ENCODE measurements around the gene PREX1.
"Not testable (repeated sequence)": the region's sequence is repeated elsewhere in the genome, so short reads cannot be mapped to it uniquely, and the experiment has no call there.

Gene PREX1

GRCh38 chr20:48812600-48813445, 15.0 kb downstream of the PREX1 start:
- DNase-seq, result no peak

DNA sequence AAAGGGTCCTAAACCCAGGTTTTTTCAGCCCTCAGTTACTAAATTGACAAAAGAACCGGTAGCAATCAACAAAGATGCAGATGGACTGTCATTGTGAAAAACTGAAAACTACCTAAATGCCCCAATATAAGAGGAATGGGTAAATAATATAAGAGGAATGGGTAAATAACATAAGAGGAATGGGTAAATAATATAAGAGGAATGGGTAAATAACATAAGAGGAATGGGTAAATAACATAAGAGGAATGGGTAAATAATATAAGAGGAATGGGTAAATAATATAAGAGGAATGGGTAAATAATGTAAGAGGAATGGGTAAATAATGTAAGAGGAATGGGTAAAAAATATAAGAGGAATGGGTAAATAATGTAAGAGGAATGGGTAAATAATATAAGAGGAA, 15.7 kb downstream of the PREX1 start:
- not testable (repeated sequence) for DNase-seq

- DNase-seq, result no peak
Observed at GRCh38 chr20:48809673-48810072, 18.1 kb downstream of the PREX1 start.

DNA sequence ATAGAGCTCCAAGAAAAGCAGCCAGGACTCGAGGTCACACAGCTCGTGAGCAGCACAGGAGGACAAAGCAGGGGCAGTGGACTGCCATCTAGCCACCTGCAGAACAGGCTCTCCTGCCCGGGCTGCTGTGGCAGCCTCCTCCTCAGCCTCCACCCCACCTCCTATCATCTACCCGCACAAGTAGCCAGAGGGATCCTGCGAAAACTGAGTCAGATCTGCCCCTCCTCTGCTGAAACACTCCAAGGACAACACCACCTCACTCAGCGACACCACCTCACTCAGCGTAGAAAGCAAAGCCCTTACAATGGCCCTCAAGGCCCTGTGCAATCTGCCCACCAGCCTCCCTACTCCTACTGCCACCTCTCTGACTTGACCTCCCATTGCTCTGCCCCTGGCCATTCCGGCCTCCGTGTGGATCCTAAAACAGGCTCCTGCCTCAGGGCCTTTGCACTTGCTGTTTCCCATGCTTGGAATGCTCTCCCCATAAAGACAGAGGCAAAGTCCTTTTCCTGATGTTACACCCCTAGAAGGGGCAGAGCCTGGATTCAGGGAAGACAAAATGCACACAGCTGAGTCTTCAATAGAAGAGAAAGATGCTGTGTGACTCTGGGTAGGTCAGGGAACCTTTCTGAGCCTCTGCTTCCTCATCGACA, 19.3 kb downstream of the PREX1 start:
- DNase-seq, result no peak

GRCh38 chr20:48807586-48808381, 20.0 kb downstream of the PREX1 start:
- no peak for DNase-seq

DNA sequence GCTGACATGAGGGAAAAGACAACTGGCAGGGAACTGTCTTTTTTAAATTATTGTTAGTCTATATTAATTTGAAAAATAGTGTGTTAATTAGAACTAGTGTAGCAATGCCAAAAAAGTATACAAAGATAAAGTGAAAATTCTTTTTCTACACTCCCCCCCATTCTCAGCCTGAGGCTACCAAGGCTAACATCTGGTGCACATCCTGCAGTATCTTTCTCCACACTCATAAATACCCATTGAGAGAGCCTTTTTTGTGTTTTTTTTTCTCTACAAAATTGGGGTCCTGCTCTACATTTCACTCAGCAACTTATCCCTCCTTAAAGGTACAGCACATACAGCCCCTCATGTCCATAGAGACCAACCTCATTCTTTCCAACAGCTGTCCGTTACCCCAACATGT, 20.7 kb downstream of the PREX1 start:
- no peak for DNase-seq

GRCh38 chr20:48805716-48806115, 22.1 kb downstream of the PREX1 start:
- no peak for DNase-seq

DNA sequence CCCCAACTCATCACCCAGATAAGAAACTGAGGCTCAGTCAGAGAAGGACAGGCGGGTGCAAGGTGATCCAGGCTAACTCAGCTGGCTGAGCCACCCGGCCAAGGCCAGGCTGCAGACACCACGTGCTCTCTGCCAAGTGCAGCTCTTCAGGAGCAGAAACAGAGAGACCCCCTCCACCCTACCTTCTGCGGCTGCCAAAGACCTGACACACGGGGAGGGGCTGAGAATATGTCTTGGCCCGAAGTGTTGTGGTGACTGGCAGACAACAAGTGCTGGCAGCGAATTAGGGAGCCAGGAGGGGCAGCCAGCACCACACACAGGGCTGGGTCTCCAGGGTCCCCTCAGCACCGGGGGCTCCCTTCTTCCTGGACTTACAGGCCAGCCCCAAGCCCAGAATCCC, 22.5 kb downstream of the PREX1 start:
- DNase-seq, result no peak

DNA sequence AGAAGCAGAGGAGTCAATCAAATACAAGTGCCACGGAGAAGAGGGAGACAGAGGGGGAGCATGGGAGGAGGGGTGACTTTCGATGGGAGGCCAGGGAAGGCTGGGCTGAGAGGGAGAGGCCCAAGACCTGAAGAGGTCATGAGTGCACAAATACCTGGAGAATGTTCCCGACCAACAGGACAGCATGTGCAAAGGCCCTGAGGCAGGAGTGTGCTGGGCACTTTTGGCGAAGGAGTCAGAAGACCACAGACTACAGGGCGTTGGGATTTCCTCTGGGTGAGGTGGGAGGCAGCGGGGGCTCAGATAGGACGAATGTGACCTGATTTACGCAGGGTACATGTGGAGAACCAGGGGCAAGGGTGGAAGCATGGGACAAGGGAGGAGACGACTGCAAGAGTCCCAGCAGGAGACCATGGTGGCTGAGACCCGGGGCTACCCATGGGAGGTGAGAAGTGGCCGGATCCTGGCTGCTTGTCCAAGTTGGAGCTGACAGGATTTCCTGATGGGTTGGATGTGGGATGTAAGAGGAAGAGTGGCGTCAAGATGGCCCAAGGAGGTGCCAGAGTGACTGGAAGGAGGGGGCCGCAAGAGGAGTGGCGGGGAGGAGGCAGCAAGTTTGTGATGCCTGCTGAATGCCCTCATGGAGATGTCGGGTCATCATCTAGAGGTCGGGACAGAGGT, 23.4 kb downstream of the PREX1 start:
- DNase-seq, result no peak

DNA sequence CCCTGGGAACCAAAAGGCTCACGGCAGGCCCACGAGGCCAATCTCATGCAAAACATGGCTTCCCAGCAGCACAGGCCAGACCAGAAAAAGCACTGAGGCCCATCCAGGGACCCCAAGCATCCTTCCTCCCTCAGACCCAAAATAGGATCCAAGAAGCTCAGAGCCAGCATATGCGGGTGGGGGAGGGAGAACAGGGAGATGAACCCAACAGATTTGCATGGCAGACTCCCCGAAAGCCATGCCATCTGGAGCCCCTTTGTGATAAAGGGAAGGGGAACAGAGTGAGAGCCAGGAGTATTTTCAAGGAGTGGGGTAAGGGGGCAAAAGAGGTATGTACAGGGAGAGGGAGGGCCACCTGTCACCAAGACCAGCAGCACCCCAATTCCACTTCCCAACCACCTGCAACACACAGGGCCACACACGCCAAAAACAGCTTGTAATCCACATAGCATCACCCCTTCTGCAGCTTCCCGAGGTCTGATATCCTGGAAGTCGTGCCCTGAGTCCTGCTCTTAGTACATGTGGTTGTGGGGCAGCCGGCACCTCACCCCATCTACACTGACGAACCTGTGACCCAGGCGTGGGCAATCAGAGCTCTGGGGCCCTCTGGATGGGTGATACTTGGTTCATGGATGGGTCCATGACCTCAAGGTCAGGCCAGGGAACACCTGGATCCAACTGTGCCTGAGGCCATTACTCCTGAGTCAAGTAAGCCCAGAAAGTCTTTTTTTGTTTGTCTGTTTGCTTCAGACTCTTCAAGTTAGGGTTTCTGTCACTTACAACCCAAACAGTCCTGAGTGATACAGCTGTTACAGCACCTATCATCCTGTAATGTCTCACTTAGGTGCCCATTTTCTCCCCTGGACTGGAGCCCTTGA, 24.4 kb downstream of the PREX1 start:
- no peak for DNase-seq

- DNase-seq, result no peak
Observed at GRCh38 chr20:48802647-48803046, 25.2 kb downstream of the PREX1 start.

GRCh38 chr20:48802216-48802615, 25.6 kb downstream of the PREX1 start:
- no peak for DNase-seq

DNA sequence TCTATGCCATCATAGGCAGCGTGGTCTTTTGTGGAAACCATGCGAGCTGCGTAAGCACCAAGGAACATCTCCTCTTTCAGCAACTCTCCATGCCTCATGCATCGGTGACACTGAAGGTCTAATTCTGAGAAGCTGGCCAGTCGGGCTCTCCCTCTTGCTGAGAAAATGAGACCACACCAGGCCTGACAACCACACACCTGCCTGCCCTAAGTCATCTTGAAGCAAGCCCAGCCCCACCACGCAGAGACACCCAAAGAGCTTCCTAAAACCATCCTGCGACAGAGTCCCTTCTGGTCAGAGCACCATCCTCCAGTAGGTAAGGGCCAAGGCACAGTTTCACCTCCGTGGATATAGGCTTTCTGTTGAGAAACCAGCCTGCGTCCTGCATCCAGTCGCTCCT, 26.6 kb downstream of the PREX1 start:
- no peak for DNase-seq

GRCh38 chr20:48800177-48800576, 27.6 kb downstream of the PREX1 start:
- DNase-seq, result no peak

GRCh38 chr20:48799328-48800105, 28.3 kb downstream of the PREX1 start:
- DNase-seq, result no peak

GRCh38 chr20:48797850-48798747, 29.7 kb downstream of the PREX1 start:
- DNase-seq, result no peak

DNA sequence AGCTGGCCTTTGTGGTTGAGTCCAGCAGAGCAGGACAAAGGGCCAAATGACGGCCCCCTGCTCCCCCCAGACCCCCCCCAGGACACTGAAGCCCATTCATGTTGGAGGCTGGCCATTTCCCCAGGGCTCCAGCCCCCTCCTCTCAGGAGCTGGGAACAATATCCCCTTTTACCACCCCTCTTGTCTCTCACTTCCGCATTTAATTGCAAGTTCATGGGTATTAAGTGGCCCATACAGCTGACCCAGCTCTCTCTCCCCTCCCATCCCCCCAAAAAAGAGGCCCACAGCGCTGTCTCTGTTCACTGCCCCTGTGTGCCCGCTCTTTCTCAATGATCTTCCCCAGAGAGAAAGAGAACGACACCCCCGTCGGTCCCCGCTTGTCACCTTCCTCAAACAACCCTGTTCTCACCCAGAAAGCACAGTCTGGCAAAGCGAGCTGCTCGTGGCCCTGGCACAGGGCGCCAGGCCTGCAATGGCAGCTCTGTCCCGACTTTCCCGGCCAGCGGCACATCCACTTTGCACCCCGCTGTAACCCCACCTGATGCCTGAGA, 30.4 kb downstream of the PREX1 start:
- DNase-seq, result no peak

GRCh38 chr20:48795732-48796131, 32.1 kb downstream of the PREX1 start:
- no peak for DNase-seq

GRCh38 chr20:48794816-48795457, 32.9 kb downstream of the PREX1 start:
- no peak for DNase-seq
